GM10847 (cell line): ENCODE data around the gene ZNF792.

Source experiments
- POLR2A ChIP-seq: IDR thresholded peaks from 2 replicates; pipeline ENCODE4 v1.6.1; 2011; ENCODE audit not compliant: insufficient read length; ENCODE audit errors: extremely low read depth

ZNF792 gene

GRCh38 chr19:35000338-35000646 is 36.3 kb upstream of the ZNF792 start:
- no peak for TF ChIP-seq POLR2A

- peak; percentile 32 for TF ChIP-seq POLR2A
Measured at GRCh38 chr19:34999498-35000337, 35.7 kb upstream of the ZNF792 start, which contains the start of gene GRAMD1A. TSS of gene GRAMD1A (plus strand) at chr19:35000323. CDS start at chr19:35000479, 156 bp downstream.

DNA sequence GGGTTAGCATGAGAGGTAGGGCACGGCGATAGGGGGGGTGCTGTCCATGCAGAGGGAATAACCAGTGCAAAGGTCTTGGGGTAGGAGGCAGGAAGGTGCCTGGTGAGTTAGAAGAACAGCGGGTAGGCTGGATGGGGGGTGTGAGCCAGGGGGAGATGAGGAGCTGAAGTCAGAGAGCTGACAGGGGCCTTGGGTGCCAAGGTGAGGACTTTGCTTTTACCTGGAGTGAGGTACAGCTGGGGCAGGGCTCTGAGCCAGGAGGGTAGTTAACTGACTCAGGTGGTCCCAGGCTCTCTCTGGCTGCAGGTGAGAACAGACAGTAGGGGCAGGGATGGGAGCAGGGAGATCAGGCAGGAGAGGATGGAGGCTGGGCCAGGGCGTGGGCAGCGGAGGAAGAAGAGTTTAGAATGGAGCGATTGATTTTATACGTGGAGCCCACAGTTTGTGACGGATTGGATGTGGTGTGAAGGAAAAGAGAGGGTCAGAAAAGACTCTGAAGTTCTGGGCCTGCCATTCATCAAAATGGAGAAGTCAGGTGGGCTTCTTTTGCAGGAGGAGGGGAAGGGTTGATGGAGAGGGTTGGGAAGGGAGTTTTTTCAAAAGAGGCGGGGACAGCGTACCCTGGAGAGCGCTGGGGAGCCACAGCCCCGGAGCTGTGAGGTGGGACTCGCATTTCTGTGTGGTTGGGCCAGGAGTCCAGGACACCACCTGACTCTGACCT is 34.9 kb upstream of the ZNF792 start:
- TF ChIP-seq POLR2A: no peak

DNA sequence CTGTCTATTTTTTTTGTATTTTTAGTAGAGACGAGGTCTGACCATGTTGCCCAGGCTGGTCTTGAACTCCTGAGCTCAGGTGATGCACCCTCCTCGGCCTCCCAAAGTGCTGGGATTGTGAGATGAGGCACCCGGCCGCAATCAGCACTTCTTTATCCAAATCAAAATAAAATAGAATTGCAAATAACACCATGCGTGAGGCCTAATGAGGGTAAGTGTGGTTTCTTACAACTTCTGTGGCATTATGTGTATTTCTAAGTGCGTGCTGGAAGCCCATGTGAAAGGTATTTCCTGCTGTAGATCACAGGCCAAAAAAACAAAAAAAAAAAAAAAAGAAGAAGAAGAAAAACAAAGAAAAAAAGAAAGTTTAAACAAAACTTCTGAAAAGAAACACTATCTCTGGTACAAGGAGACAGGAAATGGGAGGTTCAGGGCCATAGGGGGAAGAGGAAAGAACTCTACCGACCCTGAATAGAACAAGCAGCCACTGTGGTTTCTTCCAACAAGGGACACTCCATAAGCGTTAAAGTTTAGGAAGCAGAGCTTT is 33.1 kb upstream of the ZNF792 start:
- TF ChIP-seq POLR2A: no peak

DNA sequence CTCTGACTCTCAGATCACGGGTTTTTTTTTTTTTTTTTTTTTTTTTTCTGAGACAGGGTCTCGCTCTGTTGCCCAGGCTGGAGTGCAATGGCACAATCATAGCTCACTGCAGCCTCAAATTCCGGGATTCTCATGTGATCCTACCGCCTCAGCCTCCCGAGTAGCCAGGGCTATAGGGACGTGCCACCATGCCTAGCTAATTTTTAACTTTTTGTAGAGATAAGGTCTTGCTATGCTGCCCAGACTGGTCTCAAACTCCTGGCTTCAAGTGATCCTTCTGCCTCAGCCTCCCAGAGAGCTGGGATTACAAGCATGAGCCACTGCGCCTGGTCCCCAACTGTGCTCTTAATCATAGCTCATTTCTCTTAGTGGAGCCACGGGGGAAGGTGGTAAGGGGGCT is 31.5 kb upstream of the ZNF792 start:
- TF ChIP-seq POLR2A: no peak

DNA sequence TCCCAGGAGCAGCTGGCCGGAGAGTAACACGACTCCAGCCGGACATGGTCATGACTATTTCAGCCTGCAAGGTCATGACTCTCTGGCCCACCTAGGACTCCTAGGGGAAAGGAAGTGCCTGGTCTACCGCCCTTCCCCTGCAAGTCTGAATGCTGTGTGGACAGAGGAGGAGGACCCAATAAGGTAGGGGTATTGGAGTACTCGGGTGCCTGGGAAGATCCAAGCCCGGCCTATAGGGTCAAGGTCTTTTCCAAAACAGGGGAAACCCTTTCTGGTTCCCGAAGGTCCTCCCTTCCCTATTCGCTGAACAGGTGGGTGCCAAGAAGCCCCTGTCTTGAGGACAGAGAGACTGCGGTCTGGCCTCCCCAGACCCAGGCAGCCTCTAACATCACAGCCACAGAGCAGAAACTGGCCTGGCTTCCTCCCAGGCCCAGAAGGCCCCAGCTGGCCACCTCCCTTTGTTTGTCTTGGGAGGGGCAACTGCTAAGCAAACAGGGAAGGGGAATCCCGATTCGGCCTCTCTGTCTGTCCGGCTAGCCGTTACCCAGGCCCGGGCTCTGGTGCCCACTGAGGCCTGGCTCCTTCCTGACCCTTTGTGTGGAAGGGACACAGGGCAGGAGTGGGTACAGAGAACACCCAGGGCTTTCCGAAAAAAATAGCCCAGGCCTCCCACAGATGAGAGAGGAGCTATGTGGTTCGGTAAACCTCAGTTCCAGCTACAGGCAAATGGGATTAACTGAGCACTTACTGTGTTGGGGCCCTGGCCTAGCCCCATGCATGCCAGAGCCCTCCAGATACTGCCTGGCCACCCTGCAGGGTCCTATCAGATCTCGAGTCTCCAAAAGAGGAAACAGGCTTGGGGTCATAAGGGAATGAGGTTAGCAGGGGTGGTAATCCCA is 30.9 kb upstream of the ZNF792 start:
- no peak for TF ChIP-seq POLR2A

DNA sequence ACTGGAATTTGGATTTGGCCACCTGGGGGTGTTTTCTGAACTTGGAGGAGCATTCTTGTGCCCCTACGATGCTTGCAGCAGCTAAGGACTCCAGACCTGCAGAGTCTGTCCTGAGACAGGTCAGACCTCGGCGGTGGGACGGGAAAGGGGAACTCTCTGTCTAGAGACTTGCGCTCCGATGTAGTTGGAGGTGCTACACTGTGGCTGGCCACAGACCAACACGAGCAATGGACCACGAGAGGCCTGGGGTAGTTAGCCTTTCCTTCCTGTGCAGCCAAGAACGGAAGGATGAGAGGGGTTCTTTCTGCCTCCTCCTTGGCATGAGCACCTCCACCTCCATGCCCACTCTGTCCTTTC is 30.2 kb upstream of the ZNF792 start:
- no peak for TF ChIP-seq POLR2A

GRCh38 chr19:34991542-34992333 is 27.7 kb upstream of the ZNF792 start:
- TF ChIP-seq POLR2A: no peak

- TF ChIP-seq POLR2A: no peak
Measured at GRCh38 chr19:34990578-34991192, 26.7 kb upstream of the ZNF792 start.

GRCh38 chr19:34989298-34989697 is 25.3 kb upstream of the ZNF792 start:
- TF ChIP-seq POLR2A: no peak

DNA sequence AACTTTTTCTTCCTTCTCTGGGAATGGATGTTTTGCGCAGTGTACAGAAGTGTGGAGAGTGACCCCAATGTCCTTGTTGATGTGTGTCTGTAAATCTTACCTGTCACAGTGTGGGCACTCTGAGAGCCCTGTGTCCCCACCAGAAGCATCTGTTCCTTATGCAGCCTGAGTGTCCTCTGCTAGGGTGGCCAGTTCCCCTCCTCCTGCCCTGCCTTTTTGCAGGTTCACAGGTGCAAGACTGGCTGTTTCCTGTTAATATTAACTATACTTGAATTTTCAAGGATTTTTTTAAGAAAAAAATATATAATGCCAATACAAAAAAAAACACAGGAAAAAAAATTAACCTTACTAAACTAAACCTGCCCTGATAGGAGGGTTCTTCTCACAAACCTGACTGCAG is 24.1 kb upstream of the ZNF792 start:
- no peak for TF ChIP-seq POLR2A

GRCh38 chr19:34985249-34986022 is 21.4 kb upstream of the ZNF792 start:
- no peak for TF ChIP-seq POLR2A

GRCh38 chr19:34984287-34984686 is 20.3 kb upstream of the ZNF792 start:
- TF ChIP-seq POLR2A: no peak

DNA sequence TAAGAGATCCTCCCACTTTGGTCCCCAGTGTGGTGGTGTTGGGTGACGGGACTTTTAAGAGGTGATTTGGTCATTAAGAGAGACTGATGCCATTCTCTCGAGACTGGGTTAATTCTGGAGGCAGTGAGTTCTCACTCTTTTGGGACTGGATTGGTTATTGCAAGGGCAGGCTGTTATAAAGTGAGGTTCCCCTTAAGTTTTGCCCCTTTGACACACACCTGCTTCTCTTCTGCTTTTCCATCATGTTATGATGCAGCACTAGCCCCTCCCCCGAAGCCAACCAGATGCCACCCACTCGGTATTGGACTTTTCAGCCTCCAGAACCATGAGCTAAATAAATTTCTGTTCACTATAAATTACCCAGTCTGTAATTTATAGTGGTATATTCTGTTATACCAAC is 19.8 kb upstream of the ZNF792 start:
- no peak for TF ChIP-seq POLR2A

GRCh38 chr19:34982275-34982674 is 18.2 kb upstream of the ZNF792 start:
- no peak for TF ChIP-seq POLR2A
